GM21528 (cell line): ENCODE measurements around the gene MACROH2A2.
A peak's percentile ranks its signal among the peaks of the same experiment; 100 is the strongest.

ENCODE experiments used
- ATAC-seq: cut with Tn5 transposase; IDR thresholded peaks from one replicate; pipeline ENCODE4 v1.9.1; 2021; ENCODE audit warnings: mild to moderate bottlenecking, moderate library complexity; ENCODE audit not compliant: unreplicated experiment, low FRiP score

Gene MACROH2A2

DNA sequence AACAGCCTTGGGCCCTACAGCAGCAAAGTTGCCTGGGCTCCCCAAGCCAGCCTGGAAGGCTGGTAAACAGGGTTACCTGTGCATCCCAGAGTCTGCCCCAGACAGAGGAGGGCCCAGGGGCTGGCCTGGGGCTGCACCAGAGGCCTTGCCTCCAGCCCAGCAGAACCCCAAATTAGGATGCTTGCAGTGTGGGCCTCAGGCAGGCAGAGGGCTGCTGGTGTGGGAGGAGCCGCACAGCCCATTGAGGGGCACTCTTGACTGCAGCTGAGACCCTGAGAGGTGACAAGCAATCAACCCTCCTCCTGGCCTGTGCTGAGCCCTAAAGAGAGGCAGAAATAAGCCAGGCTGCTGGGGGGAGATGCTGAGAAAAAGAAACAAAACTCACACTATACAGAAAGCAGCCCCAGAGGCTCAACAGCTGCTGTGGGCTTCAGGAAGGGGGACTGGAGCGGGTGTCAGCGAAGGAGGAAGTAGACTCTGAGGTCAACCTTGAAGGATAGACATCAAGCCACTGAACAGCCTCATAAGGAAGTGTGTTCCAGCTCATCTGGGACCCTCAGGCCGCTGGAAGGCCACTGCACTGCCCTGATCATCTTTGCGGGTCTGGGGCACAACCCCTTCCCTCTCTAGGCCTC lies 73.4 kb downstream of the MACROH2A2 start:
- ATAC-seq = no peak

DNA sequence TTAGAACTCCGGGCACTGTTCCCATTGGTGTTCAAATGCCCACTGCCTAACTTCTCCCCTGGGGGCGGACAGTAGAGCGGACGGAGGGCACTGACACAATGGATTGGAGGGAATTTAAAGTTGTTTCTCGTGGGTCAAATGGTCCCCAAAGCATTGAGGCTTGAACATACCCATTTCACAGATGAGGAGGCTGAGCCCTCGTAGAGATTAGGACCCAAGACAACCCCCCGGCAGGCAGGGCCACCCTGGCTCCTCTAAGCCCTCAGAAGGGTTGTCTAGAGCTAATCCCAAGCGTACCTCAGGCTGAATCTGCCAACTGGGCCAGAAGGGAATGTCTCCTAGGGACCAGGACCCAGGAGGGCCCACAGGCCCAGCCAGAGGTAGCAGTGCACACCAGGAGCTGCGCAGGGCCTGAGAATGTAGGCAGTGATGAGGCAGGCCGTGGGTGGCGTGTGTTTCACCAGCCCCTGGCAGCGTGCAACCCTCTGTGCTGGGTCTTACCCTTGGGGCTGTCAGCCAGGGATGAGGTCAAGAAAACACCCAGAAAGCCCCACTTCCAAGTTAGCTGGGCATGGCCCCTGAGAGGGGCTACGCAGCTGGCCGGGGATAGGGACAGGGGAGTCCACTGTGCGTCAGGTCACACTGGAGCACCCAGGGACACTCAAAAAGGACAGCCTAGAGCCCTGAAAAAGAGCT lies 74.2 kb downstream of the MACROH2A2 start:
- ATAC-seq = no peak

- no peak for ATAC-seq
Observed at GRCh38 chr10:70130878-70131559, 78.4 kb downstream of the MACROH2A2 start.

DNA sequence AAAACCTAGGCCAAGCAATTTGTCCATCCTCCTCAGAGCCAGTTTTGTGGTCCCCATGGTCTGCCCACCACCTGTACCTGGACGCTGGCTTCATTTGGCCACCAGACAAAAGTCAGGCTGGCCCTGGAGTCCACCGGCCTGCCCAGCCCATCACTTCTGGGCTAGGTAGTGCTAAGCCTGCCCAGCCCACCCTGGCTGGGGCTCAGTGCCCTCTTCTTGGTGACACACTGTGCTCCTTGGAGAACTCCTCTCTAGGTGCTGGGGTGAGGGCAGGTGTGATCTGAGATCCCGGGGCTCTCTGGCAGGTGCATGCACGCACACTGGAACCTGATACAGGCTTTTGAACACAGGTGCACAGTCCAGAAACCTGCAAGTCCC lies 78.9 kb downstream of the MACROH2A2 start:
- ATAC-seq = no peak

DNA sequence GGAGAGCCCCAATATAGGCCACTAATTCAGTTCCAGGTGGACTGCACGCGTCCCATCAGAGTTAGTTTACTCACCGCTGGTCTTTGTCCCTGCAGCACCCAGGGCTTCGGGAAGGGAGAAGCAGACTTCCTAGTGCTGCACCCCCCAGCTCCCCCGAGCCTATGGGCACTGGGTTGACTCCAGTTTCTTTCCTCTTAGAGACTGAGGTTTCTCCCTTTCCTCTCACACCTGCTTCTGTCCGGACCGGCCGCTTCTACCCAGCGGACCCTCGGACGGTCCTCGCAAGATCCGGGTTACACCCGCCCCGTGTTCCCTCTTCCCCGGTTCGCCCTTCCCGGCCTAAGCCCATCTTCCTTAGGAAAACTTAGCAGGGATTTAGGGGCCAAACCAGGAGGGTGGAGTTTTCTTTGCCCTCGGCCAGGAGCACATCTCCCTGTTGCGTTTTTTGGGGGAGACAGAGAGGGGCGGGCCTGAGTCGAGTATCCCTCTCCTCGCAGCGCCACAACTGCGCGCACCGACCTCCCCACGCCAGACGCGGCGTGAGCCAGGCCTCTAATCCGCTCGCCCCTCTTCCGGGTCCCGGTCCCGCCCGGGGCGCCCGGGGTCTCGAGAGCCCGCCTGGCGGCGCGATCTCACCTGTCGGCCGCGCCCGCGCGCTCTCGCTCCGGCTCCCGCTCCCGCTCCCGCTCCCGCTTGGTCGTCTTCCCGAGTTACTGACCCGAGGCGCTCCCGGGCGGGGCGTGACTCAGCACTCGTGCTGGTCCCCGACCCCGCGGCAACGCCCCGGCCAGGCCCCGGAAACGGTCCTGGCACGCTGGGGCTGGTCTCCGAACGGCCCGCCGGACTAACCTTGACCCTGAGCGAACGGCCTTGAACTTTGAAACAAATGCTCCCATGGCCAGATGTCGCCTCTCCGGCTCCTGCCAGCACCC lies 79.7 kb downstream of the MACROH2A2 start, which contains the start of gene AIFM2:
Gene AIFM2, minus strand, starts transcription at position 728 of the 932 bp plus-strand sequence. CDS start 8,741 bp downstream, outside the sequence.
- peak; percentile 77 for ATAC-seq

GRCh38 chr10:70135046-70135445 lies 82.4 kb downstream of the MACROH2A2 start:
- ATAC-seq = no peak

GRCh38 chr10:70135684-70136083 lies 83.0 kb downstream of the MACROH2A2 start:
- ATAC-seq = no peak

- ATAC-seq = no peak
Observed at GRCh38 chr10:70137135-70137534, 84.5 kb downstream of the MACROH2A2 start.

GRCh38 chr10:70137927-70138883 lies 85.6 kb downstream of the MACROH2A2 start:
- no peak for ATAC-seq

DNA sequence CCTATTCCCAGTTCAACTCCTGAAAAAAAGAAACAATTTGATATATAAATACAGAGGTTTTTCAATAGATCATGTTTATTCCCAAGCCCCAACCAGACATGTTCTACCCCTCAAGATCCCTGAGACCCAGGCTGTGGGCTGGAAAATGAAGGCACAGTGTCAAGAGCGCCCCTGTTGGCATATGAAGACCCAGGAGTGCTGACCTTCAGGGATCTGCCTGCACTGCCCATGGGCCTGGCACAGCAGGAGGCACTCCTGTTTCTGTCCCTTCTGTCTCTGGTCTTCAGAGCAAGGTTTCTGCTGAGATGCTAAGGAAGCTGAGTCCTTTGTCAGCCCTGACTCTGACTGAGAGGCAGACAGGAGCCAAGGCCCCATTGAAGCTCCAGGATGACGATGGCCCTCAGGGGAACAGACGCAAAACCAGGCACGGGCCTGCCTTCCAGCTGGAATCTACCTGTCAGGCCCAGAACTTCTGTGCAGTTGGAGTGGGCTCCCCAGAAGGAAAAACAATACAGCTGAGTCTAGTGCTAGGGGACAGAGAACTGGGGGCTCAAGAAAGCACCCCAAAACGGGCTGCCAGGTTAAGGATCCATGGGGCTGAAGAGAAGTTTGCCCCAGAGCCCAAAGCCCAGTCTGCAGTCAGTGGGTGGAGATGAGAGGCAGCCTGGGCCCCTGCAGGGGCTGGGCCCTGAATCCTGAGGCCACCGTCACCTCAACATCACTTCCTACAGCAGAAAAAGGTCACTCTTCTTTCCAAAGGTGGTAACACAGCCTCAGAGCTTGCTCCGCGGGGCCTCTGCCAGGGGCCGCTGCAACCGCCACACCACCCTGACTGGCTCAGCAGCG lies 86.7 kb downstream of the MACROH2A2 start:
- no peak for ATAC-seq

DNA sequence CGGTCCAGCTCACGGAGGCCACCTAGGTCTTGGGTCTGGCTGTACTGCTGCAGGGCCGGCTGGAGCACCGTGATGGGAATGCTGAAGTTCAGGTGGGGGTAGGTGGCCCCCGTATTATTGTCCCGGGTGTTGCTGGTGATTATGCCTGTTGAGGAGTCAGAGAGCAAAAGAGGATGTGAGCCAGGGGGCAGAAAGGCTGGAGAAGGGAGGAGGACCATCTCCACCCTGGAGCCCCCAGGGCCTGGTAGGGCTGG lies 87.3 kb downstream of the MACROH2A2 start:
- no peak for ATAC-seq

GRCh38 chr10:70140297-70140696 lies 87.7 kb downstream of the MACROH2A2 start:
- ATAC-seq = no peak

GRCh38 chr10:70142555-70142954 lies 89.9 kb downstream of the MACROH2A2 start:
- ATAC-seq = no peak

DNA sequence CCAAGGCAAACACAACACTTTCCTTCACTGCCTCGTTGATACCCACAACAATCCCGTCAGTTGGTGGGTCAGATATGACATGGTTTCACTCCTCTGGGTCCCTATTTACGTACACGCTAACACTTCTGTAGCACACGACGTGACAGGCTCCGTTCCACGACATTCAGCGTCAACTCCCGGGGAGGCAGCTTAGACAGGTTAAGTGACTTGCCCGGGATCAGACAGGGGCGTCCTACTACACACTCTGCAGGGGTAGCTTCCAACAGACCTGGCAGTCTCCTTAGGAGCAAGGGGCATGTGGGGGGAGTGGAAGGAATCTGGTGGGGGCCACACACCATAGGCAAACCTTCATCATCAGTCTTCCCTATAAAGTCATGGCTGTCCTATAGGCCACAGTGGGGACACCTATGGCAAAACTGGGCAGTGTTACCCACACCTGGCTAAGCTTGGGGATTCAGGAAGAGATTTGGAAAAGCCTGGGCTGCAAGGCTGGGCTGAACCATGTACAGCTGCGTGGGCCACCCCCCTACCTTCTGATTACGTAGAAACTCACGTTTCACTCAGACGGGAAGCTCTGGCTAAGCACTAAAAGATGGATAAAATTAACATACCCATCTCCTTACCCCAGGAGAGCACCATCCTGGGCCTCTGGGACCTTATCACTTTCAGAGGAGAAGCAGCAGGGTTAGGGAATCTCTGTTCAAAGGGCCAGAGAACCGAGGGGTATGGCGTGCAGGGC lies 91.9 kb downstream of the MACROH2A2 start:
- ATAC-seq = no peak

- peak; percentile 6 for ATAC-seq
Observed at GRCh38 chr10:70145166-70145665, 92.6 kb downstream of the MACROH2A2 start.

- peak; percentile 66 for ATAC-seq
Observed at GRCh38 chr10:70145666-70146488, 93.2 kb downstream of the MACROH2A2 start.
